Natural killer cell treated with Interleukin-12 subunit alpha and Interleukin-12 subunit beta and Interleukin-15 and Interleukin-18, amount 100 ng/mL, for 72 hours (primary cell): Measurements from ENCODE around the gene TKT. TPM values are rescaled to one million over a fixed set of nuclear protein-coding genes. Genes with fewer than 3 reads are reported as not detected.
"Not testable (repeated sequence)": the region's sequence is repeated elsewhere in the genome, so short reads cannot be mapped to it uniquely, and the experiment has no call there.

ENCODE experiments used
- ATAC-seq, 2 donors: fragments of 150-1000 bp; cut with Tn5 transposase in 1 of 2; sonication (Bioruptor Pico), chemical (Tn5 transposase) in 1 of 2; 2 replicates each; pipeline ENCODE4 v1.10.0; 2021
- DNase-seq: peaks from one replicate; pipeline ENCODE4 v3.0.0; 2022; ENCODE audit warnings: low spot score
- H3K27ac Mint-ChIP-seq, 2 donors: 1 replicate in 1 of 2; 2 replicates in 1 of 2; pipeline ENCODE4 v1.8.0; 2022; ENCODE audit warnings: mixed read lengths in 2 of 2, mild to moderate bottlenecking in 1 of 2, moderate library complexity in 1 of 2
- H3K27me3 Mint-ChIP-seq, 2 donors: 1 replicate in 1 of 2; 2 replicates in 1 of 2; pipeline ENCODE4 v1.8.0; 2022; ENCODE audit warnings: mixed read lengths in 2 of 2
- H3K36me3 Mint-ChIP-seq: one replicate; pipeline ENCODE4 v1.8.0; 2022; ENCODE audit warnings: mixed read lengths
- H3K4me1 Mint-ChIP-seq, 2 donors: 1 replicate in 1 of 2; 2 replicates in 1 of 2; pipeline ENCODE4 v1.8.0; 2022; ENCODE audit warnings: low read depth in 2 of 2, mixed read lengths in 2 of 2, mild to moderate bottlenecking in 1 of 2
- H3K4me3 Mint-ChIP-seq: one replicate; pipeline ENCODE4 v1.8.0; 2022; ENCODE audit warnings: mixed read lengths
- H3K9me3 Mint-ChIP-seq: 2 replicates; pipeline ENCODE4 v1.8.0; 2022; ENCODE audit warnings: mixed read lengths
- total RNA-seq, 2 donors: library from RNA; stranded (reverse); gene quantifications; one replicate each; pipeline ENCODE4 v1.2.3, GENCODE V29; 2022

TKT gene
- 100 to 1,000 TPM; 171 to 339 TPM for total RNA-seq

GRCh38 chr3:53255775-53256703, at the start of gene TKT:
Gene TKT (minus strand): TSS chr3:53256022. CDS start chr3:53255942, 80 bp downstream.
- Mint-ChIP-seq H3K4me1 (peaks cover 27% of the 10 kb centered on the region in 2 donors), H3K36me3 (no peaks in the 10 kb centered on the region), H3K9me3 (no peaks in the 10 kb centered on the region), H3K27me3 (no peaks in the 10 kb centered on the region), H3K4me3 (peak within 1 kb of the TSS; percentile 92), H3K27ac (peak within 1 kb of the TSS; percentile 50 to 65)
- DNase-seq (peak; percentile 89), ATAC-seq (peak; percentile 92 to 94)

- H3K36me3 Mint-ChIP-seq = peaks cover 9% of the 10 kb centered on the region
- ATAC-seq (no peak), DNase-seq (no peak)
- no peak overlapping the region for H3K27ac Mint-ChIP-seq
- H3K4me1 Mint-ChIP-seq = peaks cover 0 to 4% of the 10 kb centered on the region in 2 donors
- H3K27me3 Mint-ChIP-seq = no peaks in the 10 kb centered on the region
- H3K4me3 Mint-ChIP-seq = no peak overlapping the region
- no peaks in the 10 kb centered on the region for H3K9me3 Mint-ChIP-seq
Measured at GRCh38 chr3:53303957-53304356, 48.1 kb upstream of the TKT start.

- Mint-ChIP-seq H3K4me1 (peaks cover 0 to 4% of the 10 kb centered on the region in 2 donors), H3K27ac (no peak overlapping the region), H3K4me3 (no peak overlapping the region), H3K9me3 (no peaks in the 10 kb centered on the region), H3K27me3 (no peaks in the 10 kb centered on the region), H3K36me3 (peaks cover 9% of the 10 kb centered on the region)
- ATAC-seq (no peak), DNase-seq (no peak)
Measured at GRCh38 chr3:53303549-53303948, 47.7 kb upstream of the TKT start.

- ATAC-seq (no peak), DNase-seq (no peak)
- Mint-ChIP-seq H3K27me3 (no peaks in the 10 kb centered on the region), H3K27ac (peak overlapping the region in 1 of 2 donors; percentile 29), H3K4me1 (peaks cover 0 to 4% of the 10 kb centered on the region in 2 donors), H3K4me3 (no peak overlapping the region), H3K9me3 (no peaks in the 10 kb centered on the region), H3K36me3 (peaks cover 9% of the 10 kb centered on the region)
Measured at GRCh38 chr3:53300826-53301225, 45.0 kb upstream of the TKT start.

GRCh38 chr3:53299611-53300023, 43.8 kb upstream of the TKT start:
- not testable (repeated sequence) for H3K27me3 Mint-ChIP-seq, H3K4me1 Mint-ChIP-seq, DNase-seq, H3K4me3 Mint-ChIP-seq, H3K27ac Mint-ChIP-seq, H3K9me3 Mint-ChIP-seq, H3K36me3 Mint-ChIP-seq
- ATAC-seq = peak in 1 of 2 donors; percentile 63

GRCh38 chr3:53295410-53295809, 39.6 kb upstream of the TKT start:
- DNase-seq (no peak), ATAC-seq (no peak)
- Mint-ChIP-seq H3K27ac (no peak overlapping the region), H3K36me3 (peaks cover 8% of the 10 kb centered on the region), H3K4me1 (peaks cover 5 to 7% of the 10 kb centered on the region in 2 donors), H3K27me3 (no peaks in the 10 kb centered on the region), H3K4me3 (no peak overlapping the region), H3K9me3 (no peaks in the 10 kb centered on the region)

GRCh38 chr3:53293867-53294266, 38.0 kb upstream of the TKT start:
- H3K27ac Mint-ChIP-seq = peak overlapping the region in 1 of 2 donors; percentile 49
- no peak for ATAC-seq
- DNase-seq = no peak
- no peaks in the 10 kb centered on the region for H3K9me3 Mint-ChIP-seq
- no peaks in the 10 kb centered on the region for H3K27me3 Mint-ChIP-seq
- H3K4me3 Mint-ChIP-seq = no peak overlapping the region
- H3K36me3 Mint-ChIP-seq = peaks cover 4% of the 10 kb centered on the region
- H3K4me1 Mint-ChIP-seq = peaks cover 3 to 5% of the 10 kb centered on the region in 2 donors

GRCh38 chr3:53288214-53288613, 32.4 kb upstream of the TKT start:
- Mint-ChIP-seq H3K4me3 (no peak overlapping the region), H3K27ac (peak overlapping the region in 1 of 2 donors; percentile 64), H3K36me3 (peaks cover 15% of the 10 kb centered on the region)

GRCh38 chr3:53287131-53287629, 31.4 kb upstream of the TKT start:
- peak overlapping the region in 1 of 2 donors; percentile 35 for H3K27ac Mint-ChIP-seq
- no peaks in the 10 kb centered on the region for H3K4me1 Mint-ChIP-seq
- no peak overlapping the region for H3K4me3 Mint-ChIP-seq
- H3K9me3 Mint-ChIP-seq = no peaks in the 10 kb centered on the region
- no peak for DNase-seq
- no peak for ATAC-seq
- H3K36me3 Mint-ChIP-seq = peaks cover 11% of the 10 kb centered on the region
- H3K27me3 Mint-ChIP-seq = no peaks in the 10 kb centered on the region

More at GRCh38 chr3:53288214-53288613, 32.4 kb upstream of the TKT start:
- no peaks in the 10 kb centered on the region for H3K27me3 Mint-ChIP-seq
- no peaks in the 10 kb centered on the region for H3K4me1 Mint-ChIP-seq
- ATAC-seq = no peak
- no peaks in the 10 kb centered on the region for H3K9me3 Mint-ChIP-seq
- no peak for DNase-seq

GRCh38 chr3:53286727-53287126, 30.9 kb upstream of the TKT start:
- Mint-ChIP-seq H3K4me3 (no peak overlapping the region), H3K4me1 (no peaks in the 10 kb centered on the region), H3K27me3 (no peaks in the 10 kb centered on the region), H3K9me3 (no peaks in the 10 kb centered on the region), H3K36me3 (peaks cover 11% of the 10 kb centered on the region), H3K27ac (peak overlapping the region in 1 of 2 donors; percentile 35)
- no peak for ATAC-seq
- no peak for DNase-seq

- DNase-seq = no peak
- Mint-ChIP-seq H3K4me3 (no peak overlapping the region), H3K36me3 (peaks cover 6% of the 10 kb centered on the region), H3K4me1 (no peaks in the 10 kb centered on the region), H3K9me3 (no peaks in the 10 kb centered on the region), H3K27me3 (no peaks in the 10 kb centered on the region), H3K27ac (no peak overlapping the region)
- no peak for ATAC-seq
Measured at GRCh38 chr3:53282581-53282980, 26.8 kb upstream of the TKT start.

GRCh38 chr3:53278667-53279066, 22.8 kb upstream of the TKT start:
- no peaks in the 10 kb centered on the region for H3K27me3 Mint-ChIP-seq
- H3K36me3 Mint-ChIP-seq = no peaks in the 10 kb centered on the region
- ATAC-seq (no peak), DNase-seq (no peak)
- no peak overlapping the region for H3K27ac Mint-ChIP-seq
- H3K9me3 Mint-ChIP-seq = no peaks in the 10 kb centered on the region
- H3K4me3 Mint-ChIP-seq = no peak overlapping the region
- H3K4me1 Mint-ChIP-seq = no peaks in the 10 kb centered on the region

GRCh38 chr3:53274938-53275605, 19.2 kb upstream of the TKT start:
- no peak for DNase-seq
- Mint-ChIP-seq H3K27me3 (no peaks in the 10 kb centered on the region), H3K4me3 (no peak overlapping the region)

GRCh38 chr3:53273146-53273670, 17.4 kb upstream of the TKT start:
- Mint-ChIP-seq H3K9me3 (no peaks in the 10 kb centered on the region), H3K27ac (no peak overlapping the region), H3K4me1 (peaks cover 4 to 8% of the 10 kb centered on the region in 2 donors), H3K36me3 (no peaks in the 10 kb centered on the region), H3K27me3 (no peaks in the 10 kb centered on the region), H3K4me3 (no peak overlapping the region)
- DNase-seq (no peak), ATAC-seq (no peak)

More at GRCh38 chr3:53274938-53275605, 19.2 kb upstream of the TKT start:
- H3K36me3 Mint-ChIP-seq = no peaks in the 10 kb centered on the region
- H3K9me3 Mint-ChIP-seq = no peaks in the 10 kb centered on the region
- no peak overlapping the region for H3K27ac Mint-ChIP-seq
- no peak for ATAC-seq
- H3K4me1 Mint-ChIP-seq = peaks cover 4% of the 10 kb centered on the region in 2 donors
